Activated CD4-positive, alpha-beta T cell treated with anti-CD3 and anti-CD28 coated beads, Interleukin-2, amount 10 ng/mL, durations not matched to agents 7 days and 5 days (primary cell): ENCODE results near the gene CCDC15. TPM values are rescaled to one million over a fixed set of nuclear protein-coding genes. Genes with fewer than 3 reads are reported as not detected.

Experiments used
- CTCF ChIA-PET: fragments of 350-600 bp; sonication (Branson Sonifier 250); formaldehyde crosslinking; loops from one replicate; lab custom pipeline; 2021; ENCODE audit warnings: antibody characterized with exemption; lab: Charles Lee
- POLR2A ChIA-PET: fragments of 350-600 bp; sonication (Branson Sonifier 250); formaldehyde crosslinking; loops from one replicate; lab custom pipeline; 2021; ENCODE audit warnings: antibody characterized with exemption; lab: Charles Lee
- DNase-seq: peaks from one replicate; pipeline ENCODE4 v3.0.0-alpha.2; 2020
- H3K27ac Mint-ChIP-seq: one replicate; pipeline ENCODE4 v1.8.0; 2021; ENCODE audit warnings: mild to moderate bottlenecking, moderate library complexity, mixed read lengths
- H3K27me3 Mint-ChIP-seq: one replicate; pipeline ENCODE4 v1.8.0; 2021; ENCODE audit warnings: mixed read lengths
- H3K36me3 Mint-ChIP-seq: one replicate; pipeline ENCODE4 v1.8.0; 2021; ENCODE audit warnings: low read depth, mixed read lengths
- H3K4me1 Mint-ChIP-seq: one replicate; pipeline ENCODE4 v1.8.0; 2021; ENCODE audit warnings: mixed read lengths
- H3K4me3 Mint-ChIP-seq: one replicate; pipeline ENCODE4 v1.8.0; 2021; ENCODE audit warnings: mild to moderate bottlenecking, moderate library complexity, mixed read lengths
- H3K9me3 Mint-ChIP-seq: one replicate; pipeline ENCODE4 v1.8.0; 2021; ENCODE audit warnings: mixed read lengths
- total RNA-seq, 2 experiments: library from RNA; stranded (reverse); gene quantifications; one replicate each; pipeline ENCODE4 v1.2.3, GENCODE V29; 2021

The CCDC15 gene
- total RNA-seq, 2 experiments from 2014 or later: 7.3 to 9.0 TPM

- ChIA-PET POLR2A (no interaction called here), CTCF (no interaction called here)
- H3K4me1 Mint-ChIP-seq: peaks cover 15% of the 10 kb centered on the region
- H3K36me3 Mint-ChIP-seq: no peaks in the 10 kb centered on the region
- DNase-seq: no peak
- no peak overlapping the region for H3K4me3 Mint-ChIP-seq
- H3K27me3 Mint-ChIP-seq: no peaks in the 10 kb centered on the region
- no peaks in the 10 kb centered on the region for H3K9me3 Mint-ChIP-seq
- no peak overlapping the region for H3K27ac Mint-ChIP-seq
Observed at GRCh38 chr11:125073616-125074483, 119.8 kb downstream of the CCDC15 start.

- H3K9me3 Mint-ChIP-seq: no peaks in the 10 kb centered on the region
- POLR2A ChIA-PET: no interaction called here
Observed at GRCh38 chr11:125074511-125075241, 120.7 kb downstream of the CCDC15 start.

GRCh38 chr11:125075242-125075625, 121.2 kb downstream of the CCDC15 start:
- CTCF ChIA-PET: interaction anchor here (1.6 kb wide), 1 partner anchor 13 kb away, joined by 3 read pairs; no protein-coding TSS in a partner anchor
- no peak for DNase-seq
- H3K36me3 Mint-ChIP-seq: no peaks in the 10 kb centered on the region
- POLR2A ChIA-PET: no interaction called here
- no peak overlapping the region for H3K27ac Mint-ChIP-seq
- no peaks in the 10 kb centered on the region for H3K27me3 Mint-ChIP-seq
- H3K4me3 Mint-ChIP-seq: no peak overlapping the region
- no peaks in the 10 kb centered on the region for H3K9me3 Mint-ChIP-seq
- peaks cover 13% of the 10 kb centered on the region for H3K4me1 Mint-ChIP-seq

More at GRCh38 chr11:125074511-125075241, 120.7 kb downstream of the CCDC15 start:
- Mint-ChIP-seq H3K36me3 (no peaks in the 10 kb centered on the region), H3K4me3 (no peak overlapping the region), H3K4me1 (peaks cover 15% of the 10 kb centered on the region), H3K27ac (no peak overlapping the region), H3K27me3 (no peaks in the 10 kb centered on the region)
- no peak for DNase-seq
- CTCF ChIA-PET: no interaction called here

GRCh38 chr11:125075900-125076317, 121.9 kb downstream of the CCDC15 start:
- POLR2A ChIA-PET: no interaction called here
- no peak overlapping the region for H3K4me3 Mint-ChIP-seq

GRCh38 chr11:125076378-125076945, 122.5 kb downstream of the CCDC15 start:
- POLR2A ChIA-PET: no interaction called here
- no peak for DNase-seq
- Mint-ChIP-seq H3K4me3 (no peak overlapping the region), H3K27me3 (no peaks in the 10 kb centered on the region), H3K4me1 (peaks cover under 1% of the 10 kb centered on the region), H3K9me3 (no peaks in the 10 kb centered on the region), H3K27ac (no peak overlapping the region), H3K36me3 (no peaks in the 10 kb centered on the region)
- CTCF ChIA-PET: interaction anchor here (1.6 to 4.1 kb wide), 2 partner anchors 12 to 14 kb away, joined by 3 to 14 read pairs; no protein-coding TSS in a partner anchor

More at GRCh38 chr11:125075900-125076317, 121.9 kb downstream of the CCDC15 start:
- no peaks in the 10 kb centered on the region for H3K27me3 Mint-ChIP-seq
- H3K27ac Mint-ChIP-seq: no peak overlapping the region
- no peaks in the 10 kb centered on the region for H3K9me3 Mint-ChIP-seq
- CTCF ChIA-PET: interaction anchor here (1.6 kb wide), 1 partner anchor 12 kb away, joined by 3 read pairs; no protein-coding TSS in a partner anchor
- no peak for DNase-seq
- no peaks in the 10 kb centered on the region for H3K36me3 Mint-ChIP-seq
- peaks cover 6% of the 10 kb centered on the region for H3K4me1 Mint-ChIP-seq

- ChIA-PET CTCF (interaction anchor here (1.1 to 4.1 kb wide), 2 partner anchors 8 to 13 kb away, joined by 3 to 14 read pairs; no protein-coding TSS in a partner anchor), POLR2A (no interaction called here)
- DNase-seq: no peak
- Mint-ChIP-seq H3K4me1 (no peaks in the 10 kb centered on the region), H3K36me3 (no peaks in the 10 kb centered on the region), H3K27me3 (no peaks in the 10 kb centered on the region), H3K27ac (no peak overlapping the region), H3K4me3 (no peak overlapping the region), H3K9me3 (no peaks in the 10 kb centered on the region)
Observed at GRCh38 chr11:125078016-125078415, 124.0 kb downstream of the CCDC15 start.

- CTCF ChIA-PET: interaction anchor here (0.8 to 4.1 kb wide), 3 partner anchors 9 to 33 kb away, joined by 3 to 14 read pairs (median 3); partner anchors contain the start of gene TMEM218
- H3K27ac Mint-ChIP-seq: no peak overlapping the region
- POLR2A ChIA-PET: no interaction called here
- no peak overlapping the region for H3K4me3 Mint-ChIP-seq
- no peaks in the 10 kb centered on the region for H3K4me1 Mint-ChIP-seq
- H3K9me3 Mint-ChIP-seq: no peaks in the 10 kb centered on the region
- H3K27me3 Mint-ChIP-seq: no peaks in the 10 kb centered on the region
- no peaks in the 10 kb centered on the region for H3K36me3 Mint-ChIP-seq
- DNase-seq: no peak
Observed at GRCh38 chr11:125078516-125079140, 124.6 kb downstream of the CCDC15 start.

GRCh38 chr11:125079151-125079877, 125.3 kb downstream of the CCDC15 start:
- no peak overlapping the region for H3K4me3 Mint-ChIP-seq
- CTCF ChIA-PET: interaction anchor here (0.8 to 4.1 kb wide), 3 partner anchors 9 to 32 kb away, joined by 3 to 14 read pairs (median 3); partner anchors contain the start of gene TMEM218
- H3K9me3 Mint-ChIP-seq: no peaks in the 10 kb centered on the region
- H3K27ac Mint-ChIP-seq: no peak overlapping the region
- no peaks in the 10 kb centered on the region for H3K4me1 Mint-ChIP-seq
- DNase-seq: no peak
- H3K27me3 Mint-ChIP-seq: no peaks in the 10 kb centered on the region
- H3K36me3 Mint-ChIP-seq: no peaks in the 10 kb centered on the region
- POLR2A ChIA-PET: no interaction called here

GRCh38 chr11:125079878-125080530, 126.0 kb downstream of the CCDC15 start:
- no peaks in the 10 kb centered on the region for H3K36me3 Mint-ChIP-seq
- no peak overlapping the region for H3K27ac Mint-ChIP-seq
- no peak for DNase-seq
- no peaks in the 10 kb centered on the region for H3K9me3 Mint-ChIP-seq
- H3K4me1 Mint-ChIP-seq: no peaks in the 10 kb centered on the region
- H3K27me3 Mint-ChIP-seq: no peaks in the 10 kb centered on the region
- POLR2A ChIA-PET: no interaction called here
- no peak overlapping the region for H3K4me3 Mint-ChIP-seq
- CTCF ChIA-PET: interaction anchor here (4.1 kb wide), 1 partner anchor 11 kb away, joined by 14 read pairs; no protein-coding TSS in a partner anchor

GRCh38 chr11:125080531-125080911, 126.5 kb downstream of the CCDC15 start:
- Mint-ChIP-seq H3K9me3 (no peaks in the 10 kb centered on the region), H3K4me1 (no peaks in the 10 kb centered on the region), H3K36me3 (no peaks in the 10 kb centered on the region), H3K27me3 (no peaks in the 10 kb centered on the region), H3K27ac (peak overlapping the region; percentile 42), H3K4me3 (no peak overlapping the region)
- POLR2A ChIA-PET: no interaction called here
- no peak for DNase-seq
- CTCF ChIA-PET: interaction anchor here (4.1 kb wide), 1 partner anchor 10 kb away, joined by 14 read pairs; no protein-coding TSS in a partner anchor

- Mint-ChIP-seq H3K9me3 (no peaks in the 10 kb centered on the region), H3K4me1 (no peaks in the 10 kb centered on the region), H3K4me3 (no peak overlapping the region), H3K36me3 (no peaks in the 10 kb centered on the region), H3K27me3 (no peaks in the 10 kb centered on the region), H3K27ac (no peak overlapping the region)
- DNase-seq: no peak
- ChIA-PET POLR2A (no interaction called here), CTCF (no interaction called here)
Observed at GRCh38 chr11:125081098-125081798, 127.2 kb downstream of the CCDC15 start.
